Ovary (tissue), 9 donors: Measurements from ENCODE around the gene CC2D2A. TPM values are rescaled to one million over a fixed set of nuclear protein-coding genes. Genes with fewer than 3 reads are reported as not detected.

ENCODE experiments used
- DNase-seq, 5 donors: peaks; one replicate each; pipeline ENCODE4 v3.0.0-alpha.2; 2019 to 2020
- H3K27ac ChIP-seq, 2 donors: fragments of 200-600 bp; one replicate each; pipeline versions ENCODE4 v1.5.1 to v1.8.0; 2019 to 2022
- H3K27me3 ChIP-seq: fragments of 200-600 bp; one replicate; pipeline ENCODE4 v1.8.0; 2022
- H3K36me3 ChIP-seq: fragments of 200-600 bp; sonication (generic); one replicate; pipeline ENCODE4 v1.5.1; 2019
- H3K4me1 ChIP-seq: one replicate; pipeline ENCODE4 v1.8.1; 2013; ENCODE audit warnings: mild to moderate bottlenecking, moderate library complexity; ENCODE audit not compliant: insufficient read depth
- H3K4me3 ChIP-seq: fragments of 200-600 bp; sonication (generic); one replicate; pipeline ENCODE4 v1.5.1; 2017
- H3K9me3 ChIP-seq, 2 donors: fragments of 200-600 bp in 1 of 2; sonication (generic) in 1 of 2; one replicate each; pipeline versions ENCODE4 v1.5.1 to v1.8.1; 2013 to 2019; ENCODE audit warnings: mild to moderate bottlenecking in 1 of 2, moderate library complexity in 1 of 2
- CTCF ChIP-seq, 3 donors: fragments of 450-650 bp in 2 of 3; fragments of 200-600 bp in 1 of 3; IDR thresholded peaks; one replicate each; pipeline versions ENCODE4 v1.5.1 to v1.8.0; 2016 to 2022; ENCODE audit warnings: antibody characterized with exemption in 3 of 3, mild to moderate bottlenecking in 1 of 3
- EP300 ChIP-seq: sonication (generic); formaldehyde crosslinking; IDR thresholded peaks from one replicate; pipeline ENCODE4 v1.6.1; 2017; ENCODE audit warnings: antibody characterized with exemption
- POLR2A ChIP-seq: fragments of 450-650 bp; IDR thresholded peaks from one replicate; pipeline ENCODE4 v1.6.1; 2017; ENCODE audit warnings: antibody characterized with exemption, mild to moderate bottlenecking, moderate library complexity
- WGBS, 3 donors: extraction: QIAGEN DNeasy Blood & Tissue Kit in 1 of 3; methylation state at CpG; one replicate each; pipeline versions ENCODE4 v1.1.5 to v1.1.7; 2013 to 2017; 5-methylcytosine and 5-hydroxymethylcytosine counted together
- intact Hi-C, 4 donors: fragments of 100-400 bp; cut with DNase I; formaldehyde crosslinking; loops; one replicate each; pipeline versions ENCODE4 v1.11.0 to v1.15.1; 2022 to 2023
- polyA plus RNA-seq, 2 donors: library from polyadenylated mRNA; stranded (reverse); fragments of 200-250 nt in 1 of 2; fragments of 350-450 nt in 1 of 2; fragmentation: Illumina TruSeq in 1 of 2; extraction: RNeasy Lipid Tissue Mini Kit (QIAGEN cat#74804) in 1 of 2; gene quantifications; one replicate each; pipeline ENCODE4 v1.2.3, GENCODE V29; 2013 to 2014
- total RNA-seq, 7 donors: library from RNA; depleted of rRNA in 2 of 7; stranded (reverse); fragments of >200 nt in 2 of 7; fragmentation: NEBNext Ultra II Directional in 3 of 7; extraction: Animal tissue kit (Norgen Biotek cat#: 25700) in 3 of 7; gene quantifications; one replicate each; pipeline versions ENCODE4 v1.1.0 to v1.2.4, GENCODE V29; 2016 to 2023
- donor health status: DM: no; HTN: no; CAD: no; lungs with moderate emphysema.
- donor health status: DM: no; HTN: no; CAD: no.
- donor health status: Bipolar disorder and iron deficiency.
- donor health status: DM: yes; HTN: yes; CAD: no.
- donor health status: DM: no; HTN: no; CAD: no.
- donor health status: DM: yes; HTN: yes; CAD: no.

The CC2D2A gene
- total and polyA plus RNA-seq, 9 donors, result 9.4 to 53.9 (median 17.5) TPM

DNA sequence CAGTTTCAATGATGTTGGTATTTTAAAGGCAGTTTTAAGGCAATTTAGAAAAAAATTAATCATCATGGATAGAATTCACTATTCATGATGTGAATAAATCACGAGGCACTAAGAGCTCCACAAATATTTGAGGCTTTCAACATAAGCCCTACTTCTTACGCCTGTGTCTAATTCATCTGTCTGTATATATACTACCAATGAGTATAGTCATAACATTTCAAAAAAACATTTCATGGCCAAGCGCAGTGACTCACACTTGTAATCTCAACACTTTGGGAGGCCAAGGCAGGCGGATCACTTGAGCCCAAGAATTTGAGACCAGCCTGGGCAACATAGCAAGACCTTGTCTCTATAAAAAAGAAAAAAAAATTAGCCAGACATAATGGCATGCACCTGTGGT is 129.0 kb downstream of the CC2D2A start:
- intact Hi-C loops, result no loop called here
- WGBS, 3 donors, result 90 to 94% (median 92%) methylated on average over 4 of the region's 4 CpGs
- no peaks in the 10 kb centered on the region for H3K4me1 ChIP-seq
- H3K4me3 ChIP-seq, result no peak overlapping the region
- TF ChIP-seq POLR2A, result no peak
- no peak for TF ChIP-seq EP300
- TF ChIP-seq CTCF (IDR thresholded peaks at IDR 0.05), result no peak
- no peak overlapping the region for H3K27ac ChIP-seq
- DNase-seq, result no peak
- H3K9me3 ChIP-seq, result no peaks in the 10 kb centered on the region
- no peaks in the 10 kb centered on the region for H3K36me3 ChIP-seq
- H3K27me3 ChIP-seq, result no peaks in the 10 kb centered on the region

GRCh38 chr4:15600176-15600575 is 130.5 kb downstream of the CC2D2A start:
- WGBS, 3 donors, result 96% methylated on average over 3 of the region's 3 CpGs
- TF ChIP-seq CTCF (IDR thresholded peaks at IDR 0.05) (no peak), POLR2A (no peak)
- H3K4me1 ChIP-seq, result no peaks in the 10 kb centered on the region
- no peak overlapping the region for H3K27ac ChIP-seq
- no peaks in the 10 kb centered on the region for H3K36me3 ChIP-seq
- H3K4me3 ChIP-seq, result no peak overlapping the region
- intact Hi-C loops, result no loop called here
- no peaks in the 10 kb centered on the region for H3K27me3 ChIP-seq
- no peak for DNase-seq
- no peaks in the 10 kb centered on the region for H3K9me3 ChIP-seq

DNA sequence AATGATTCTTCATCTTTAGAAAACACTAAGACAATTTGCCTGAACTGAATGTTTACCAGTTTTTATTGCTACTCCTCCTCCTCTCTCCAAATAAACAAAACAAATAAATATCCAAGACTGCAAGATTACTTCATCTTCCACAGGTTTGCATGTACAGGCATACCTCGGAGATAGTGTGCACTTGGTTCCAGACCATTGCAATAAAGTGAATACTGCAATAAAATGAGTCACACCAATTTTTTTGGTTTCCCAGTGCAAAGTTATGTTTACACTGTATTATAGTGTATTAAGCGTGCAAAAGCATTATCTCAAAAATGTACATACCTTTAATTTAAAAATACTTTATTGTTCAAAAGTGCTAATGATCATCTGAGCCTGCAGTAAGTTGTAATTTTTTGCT is 132.2 kb downstream of the CC2D2A start:
- DNase-seq, result no peak
- TF ChIP-seq CTCF (IDR thresholded peaks at IDR 0.05) (no peak), EP300 (no peak), POLR2A (no peak)
- H3K36me3 ChIP-seq, result no peaks in the 10 kb centered on the region
- no peaks in the 10 kb centered on the region for H3K9me3 ChIP-seq
- H3K4me1 ChIP-seq, result no peaks in the 10 kb centered on the region
- H3K27ac ChIP-seq, result no peak overlapping the region
- no peaks in the 10 kb centered on the region for H3K27me3 ChIP-seq
- no peak overlapping the region for H3K4me3 ChIP-seq
- intact Hi-C loops, result no loop called here
- WGBS, 3 donors, result 92 to 98% (median 94%) methylated on average over 2 of the region's 2 CpGs

GRCh38 chr4:15605537-15605936 is 135.9 kb downstream of the CC2D2A start:
- TF ChIP-seq POLR2A (no peak), CTCF (IDR thresholded peaks at IDR 0.05) (no peak), EP300 (no peak)
- Histone ChIP-seq H3K4me3 (no peak overlapping the region), H3K27ac (no peak overlapping the region), H3K9me3 (no peaks in the 10 kb centered on the region), H3K36me3 (no peaks in the 10 kb centered on the region), H3K4me1 (no peaks in the 10 kb centered on the region), H3K27me3 (no peaks in the 10 kb centered on the region)
- intact Hi-C loops, result no loop called here
- WGBS, 3 donors, result 94 to 97% (median 94%) methylated on average over 5 of the region's 5 CpGs
- DNase-seq, result no peak

GRCh38 chr4:15610855-15611254 is 141.2 kb downstream of the CC2D2A start:
- no peak overlapping the region for H3K4me3 ChIP-seq
- TF ChIP-seq CTCF (IDR thresholded peaks at IDR 0.05), result no peak
- no peak for TF ChIP-seq POLR2A
- TF ChIP-seq EP300, result no peak
- DNase-seq, result no peak
- no peaks in the 10 kb centered on the region for H3K36me3 ChIP-seq
- H3K27me3 ChIP-seq, result no peaks in the 10 kb centered on the region
- intact Hi-C loops, result no loop called here
- 92 to 95% (median 95%) methylated on average over 2 of the region's 2 CpGs for WGBS, 3 donors
- no peaks in the 10 kb centered on the region for H3K4me1 ChIP-seq
- no peaks in the 10 kb centered on the region for H3K9me3 ChIP-seq
- H3K27ac ChIP-seq, result no peak overlapping the region
